ENCODE measurements around the gene ASCL5.

GRCh38 chr1:201100169-201100930, 26.6 kb downstream of the ASCL5 start:
- no peak for TF ChIP-seq CEBPB (IDR thresholded peaks at IDR 0.05)
- TF ChIP-seq ZBTB7A (IDR thresholded peaks at IDR 0.05; ENCODE audit: low read depth): no peak
- no peak for TF ChIP-seq EGR1 (IDR thresholded peaks at IDR 0.05)
